ENCODE measurements around the gene KIF21B.

GRCh38 chr1:200925831-200926230 is 97.7 kb downstream of the KIF21B start:
- TF ChIP-seq, protein P1, sequence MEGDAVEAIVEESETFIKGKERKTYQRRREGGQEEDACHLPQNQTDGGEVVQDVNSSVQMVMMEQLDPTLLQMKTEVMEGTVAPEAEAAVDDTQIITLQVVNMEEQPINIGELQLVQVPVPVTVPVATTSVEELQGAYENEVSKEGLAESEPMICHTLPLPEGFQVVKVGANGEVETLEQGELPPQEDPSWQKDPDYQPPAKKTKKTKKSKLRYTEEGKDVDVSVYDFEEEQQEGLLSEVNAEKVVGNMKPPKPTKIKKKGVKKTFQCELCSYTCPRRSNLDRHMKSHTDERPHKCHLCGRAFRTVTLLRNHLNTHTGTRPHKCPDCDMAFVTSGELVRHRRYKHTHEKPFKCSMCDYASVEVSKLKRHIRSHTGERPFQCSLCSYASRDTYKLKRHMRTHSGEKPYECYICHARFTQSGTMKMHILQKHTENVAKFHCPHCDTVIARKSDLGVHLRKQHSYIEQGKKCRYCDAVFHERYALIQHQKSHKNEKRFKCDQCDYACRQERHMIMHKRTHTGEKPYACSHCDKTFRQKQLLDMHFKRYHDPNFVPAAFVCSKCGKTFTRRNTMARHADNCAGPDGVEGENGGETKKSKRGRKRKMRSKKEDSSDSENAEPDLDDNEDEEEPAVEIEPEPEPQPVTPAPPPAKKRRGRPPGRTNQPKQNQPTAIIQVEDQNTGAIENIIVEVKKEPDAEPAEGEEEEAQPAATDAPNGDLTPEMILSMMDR (IDR thresholded peaks at IDR 0.05; ENCODE audit: low read length), result no peak
- TF ChIP-seq EZH2 (IDR thresholded peaks at IDR 0.05; ENCODE audit: borderline replicate concordance, low read length), result no peak

Measured in OCI-LY1 (cell line).